Ishikawa (cell line): ENCODE measurements around the gene TP53.

Source experiments
- CEBPB ChIP-seq: IDR thresholded peaks from 2 replicates; pipeline ENCODE4 v1.6.1; 2012
- CREB1 ChIP-seq: IDR thresholded peaks from 2 replicates; pipeline ENCODE4 v1.6.1; 2012; ENCODE audit warnings: low read depth
- EGR1 ChIP-seq: IDR thresholded peaks from 2 replicates; pipeline ENCODE4 v1.6.1; 2012
- EP300 ChIP-seq: IDR thresholded peaks from 2 replicates; pipeline ENCODE4 v1.6.1; 2012; ENCODE audit warnings: borderline replicate concordance
- FOXM1 ChIP-seq: IDR thresholded peaks from 2 replicates; pipeline ENCODE4 v1.6.1; 2012; ENCODE audit warnings: low read depth, borderline replicate concordance
- MAX ChIP-seq: IDR thresholded peaks from 2 replicates; pipeline ENCODE4 v1.6.1; 2012
- NFIC ChIP-seq: IDR thresholded peaks from 2 replicates; pipeline ENCODE4 v1.6.1; 2012
- RAD21 ChIP-seq: IDR thresholded peaks from 2 replicates; pipeline ENCODE4 v1.6.1; 2012; ENCODE audit warnings: low read depth
- TAF1 ChIP-seq: IDR thresholded peaks from 2 replicates; pipeline ENCODE4 v1.6.1; 2012; ENCODE audit warnings: low read depth, mild to moderate bottlenecking
- TCF12 ChIP-seq: IDR thresholded peaks from 2 replicates; pipeline ENCODE4 v1.6.1; 2012; ENCODE audit warnings: low read depth
- TEAD4 ChIP-seq: IDR thresholded peaks from 2 replicates; pipeline ENCODE4 v1.6.1; 2012
- USF1 ChIP-seq: IDR thresholded peaks from 2 replicates; pipeline ENCODE4 v1.6.1; 2012
- YY1 ChIP-seq: IDR thresholded peaks from 2 replicates; pipeline ENCODE4 v1.6.1; 2012; ENCODE audit warnings: low read depth
- ZBTB7A ChIP-seq: IDR thresholded peaks from 2 replicates; pipeline ENCODE4 v1.6.1; 2012; ENCODE audit warnings: low read depth
- TF ChIP-seq, protein P1 (sequence below): IDR thresholded peaks from 2 replicates; pipeline ENCODE4 v1.6.1; 2012; ENCODE audit warnings: low read depth, mild to moderate bottlenecking

The TP53 gene

DNA sequence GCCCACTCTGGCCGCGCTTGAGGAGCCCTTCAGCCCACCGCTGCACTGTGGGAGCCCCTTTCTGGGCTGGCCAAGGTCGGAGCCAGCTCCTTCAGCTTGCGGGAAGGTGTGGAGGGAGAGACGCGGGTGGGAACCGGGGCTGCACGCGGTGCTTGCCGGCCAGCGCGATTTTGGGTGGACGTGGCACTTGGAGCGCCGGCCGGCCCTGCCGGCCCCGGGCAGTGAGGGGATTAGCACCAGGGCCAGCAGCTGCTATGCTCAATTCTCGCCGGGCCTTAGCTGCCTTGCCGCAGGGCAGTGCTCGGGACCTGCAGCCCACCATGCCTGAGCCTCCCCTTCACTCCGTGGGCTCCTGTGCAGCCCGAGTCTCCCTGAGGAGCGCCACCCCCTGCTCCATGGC, 46.5 kb downstream of the TP53 start:
- TF ChIP-seq TCF12 (no peak), FOXM1 (no peak), TAF1 (no peak), USF1 (no peak), EGR1 (no peak), RAD21 (no peak), TEAD4 (no peak), ZBTB7A (no peak)

GRCh38 chr17:7636163-7636562, 51.1 kb downstream of the TP53 start:
- TF ChIP-seq, protein P1, sequence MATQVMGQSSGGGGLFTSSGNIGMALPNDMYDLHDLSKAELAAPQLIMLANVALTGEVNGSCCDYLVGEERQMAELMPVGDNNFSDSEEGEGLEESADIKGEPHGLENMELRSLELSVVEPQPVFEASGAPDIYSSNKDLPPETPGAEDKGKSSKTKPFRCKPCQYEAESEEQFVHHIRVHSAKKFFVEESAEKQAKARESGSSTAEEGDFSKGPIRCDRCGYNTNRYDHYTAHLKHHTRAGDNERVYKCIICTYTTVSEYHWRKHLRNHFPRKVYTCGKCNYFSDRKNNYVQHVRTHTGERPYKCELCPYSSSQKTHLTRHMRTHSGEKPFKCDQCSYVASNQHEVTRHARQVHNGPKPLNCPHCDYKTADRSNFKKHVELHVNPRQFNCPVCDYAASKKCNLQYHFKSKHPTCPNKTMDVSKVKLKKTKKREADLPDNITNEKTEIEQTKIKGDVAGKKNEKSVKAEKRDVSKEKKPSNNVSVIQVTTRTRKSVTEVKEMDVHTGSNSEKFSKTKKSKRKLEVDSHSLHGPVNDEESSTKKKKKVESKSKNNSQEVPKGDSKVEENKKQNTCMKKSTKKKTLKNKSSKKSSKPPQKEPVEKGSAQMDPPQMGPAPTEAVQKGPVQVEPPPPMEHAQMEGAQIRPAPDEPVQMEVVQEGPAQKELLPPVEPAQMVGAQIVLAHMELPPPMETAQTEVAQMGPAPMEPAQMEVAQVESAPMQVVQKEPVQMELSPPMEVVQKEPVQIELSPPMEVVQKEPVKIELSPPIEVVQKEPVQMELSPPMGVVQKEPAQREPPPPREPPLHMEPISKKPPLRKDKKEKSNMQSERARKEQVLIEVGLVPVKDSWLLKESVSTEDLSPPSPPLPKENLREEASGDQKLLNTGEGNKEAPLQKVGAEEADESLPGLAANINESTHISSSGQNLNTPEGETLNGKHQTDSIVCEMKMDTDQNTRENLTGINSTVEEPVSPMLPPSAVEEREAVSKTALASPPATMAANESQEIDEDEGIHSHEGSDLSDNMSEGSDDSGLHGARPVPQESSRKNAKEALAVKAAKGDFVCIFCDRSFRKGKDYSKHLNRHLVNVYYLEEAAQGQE: no peak
- no peak for TF ChIP-seq TAF1
- TF ChIP-seq RAD21: no peak
- TF ChIP-seq USF1: no peak
- TF ChIP-seq YY1: no peak
- no peak for TF ChIP-seq ZBTB7A
- TF ChIP-seq MAX: no peak
- TF ChIP-seq NFIC: no peak
- TF ChIP-seq TEAD4: no peak

GRCh38 chr17:7634384-7634783, 52.9 kb downstream of the TP53 start:
- no peak for TF ChIP-seq TCF12
- TF ChIP-seq RAD21: peak; percentile 72

GRCh38 chr17:7633093-7633492, 54.2 kb downstream of the TP53 start:
- no peak for TF ChIP-seq TCF12
- no peak for TF ChIP-seq USF1
- TF ChIP-seq ZBTB7A: no peak
- no peak for TF ChIP-seq MAX
- no peak for TF ChIP-seq EGR1
- no peak for TF ChIP-seq TEAD4
- no peak for TF ChIP-seq EP300

GRCh38 chr17:7632492-7632894, 54.8 kb downstream of the TP53 start:
- TF ChIP-seq USF1: no peak
- no peak for TF ChIP-seq CREB1
- no peak for TF ChIP-seq MAX
- peak; percentile 72 for TF ChIP-seq RAD21

GRCh38 chr17:7631398-7632380, 55.6 kb downstream of the TP53 start:
- TF ChIP-seq TEAD4 (no peak), MAX (no peak), CREB1 (no peak), CEBPB (no peak)

- TF ChIP-seq CEBPB (no peak), EP300 (no peak)
These were observed 57.2 kb downstream of the TP53 start, which contains the start of gene SHBG for GRCh38 chr17:7629939-7630571. Gene SHBG (plus strand): TSS chr17:7630135. CDS start chr17:7630173, 38 bp downstream.
